Ramos (cell line): ENCODE results near the gene PARD3.

Experiments used
- in situ Hi-C: fragments of 300-500 bp; cut with MboI; formaldehyde crosslinking; loops from one replicate; pipeline ENCODE4 v1.14.3; 2022; ENCODE audit warnings: low sequenced_read_pairs; ENCODE audit not compliant: unreplicated experiment

PARD3 gene

GRCh38 chr10:34826221-34826620 lies 11.1 kb upstream of the PARD3 start:
- in situ Hi-C loops = no loop called here

DNA sequence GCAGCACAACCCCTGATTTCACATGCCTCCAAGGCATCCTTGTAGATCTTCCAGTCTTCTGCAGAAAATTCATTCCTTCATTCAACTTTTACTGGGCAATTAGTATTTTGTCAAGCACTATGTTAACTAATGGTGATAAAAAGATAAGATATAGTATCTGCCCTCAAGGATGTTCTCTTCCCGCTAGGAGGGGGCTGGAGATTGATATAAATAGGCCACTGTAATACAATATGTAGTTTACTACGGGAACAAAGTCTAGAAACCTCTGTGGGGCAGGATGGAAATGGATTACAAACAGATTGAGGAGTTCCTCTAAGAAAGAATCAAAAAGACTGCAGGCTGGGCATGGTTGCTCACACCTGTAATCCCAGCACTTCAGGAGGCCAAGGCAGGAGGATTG lies 10.3 kb upstream of the PARD3 start:
- in situ Hi-C loops = no loop called here

GRCh38 chr10:34824870-34825269 lies 9.8 kb upstream of the PARD3 start:
- in situ Hi-C loops = no loop called here

- in situ Hi-C loops = no loop called here
Measured at GRCh38 chr10:34821587-34822585, 6.8 kb upstream of the PARD3 start.

- in situ Hi-C loops = no loop called here
Measured at GRCh38 chr10:34817586-34817985, 2.5 kb upstream of the PARD3 start.

DNA sequence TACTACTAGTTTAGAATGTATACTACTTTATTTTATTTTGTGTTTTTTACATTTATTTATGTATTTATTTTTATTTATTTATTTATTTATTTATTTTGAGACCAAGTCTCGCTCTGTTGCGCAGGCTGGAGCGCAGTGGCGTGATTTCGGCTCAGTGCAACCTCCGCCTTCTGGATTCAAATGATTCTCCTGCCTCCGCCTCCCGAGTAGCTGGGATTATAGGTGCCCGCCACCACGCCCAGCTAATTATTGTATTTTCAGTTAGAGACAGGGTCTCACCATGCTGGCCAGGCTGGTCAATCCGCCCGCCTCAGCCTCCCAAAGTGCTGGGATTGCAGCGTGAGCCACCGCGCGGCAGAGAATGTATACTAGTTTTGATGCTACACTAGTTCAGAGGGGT lies 2.0 kb upstream of the PARD3 start:
- in situ Hi-C loops = no loop called here

DNA sequence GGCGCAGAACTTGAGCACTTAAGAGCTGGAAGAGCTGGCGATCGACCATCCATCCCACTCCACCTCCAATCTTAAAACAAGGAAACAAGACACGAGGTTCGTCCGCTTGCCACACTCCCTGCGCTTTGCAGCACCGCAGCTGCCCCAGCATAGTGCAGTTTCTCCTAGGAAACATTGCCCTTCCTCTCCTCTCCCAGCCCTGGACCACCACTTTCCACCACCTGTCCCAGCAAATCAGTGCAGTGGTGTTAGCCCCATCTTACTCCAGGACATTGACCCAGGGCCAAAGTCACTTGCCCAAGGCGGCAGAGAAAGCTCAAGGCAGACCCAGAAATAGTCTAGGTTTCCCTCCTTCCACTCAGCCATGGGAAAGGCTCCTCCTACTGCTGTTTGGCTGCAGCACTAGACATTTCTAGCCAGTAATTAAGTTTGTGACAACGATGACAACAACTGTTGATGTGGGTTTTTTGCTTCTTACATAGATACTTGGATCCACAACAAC lies 1.5 kb upstream of the PARD3 start:
- in situ Hi-C loops = no loop called here

DNA sequence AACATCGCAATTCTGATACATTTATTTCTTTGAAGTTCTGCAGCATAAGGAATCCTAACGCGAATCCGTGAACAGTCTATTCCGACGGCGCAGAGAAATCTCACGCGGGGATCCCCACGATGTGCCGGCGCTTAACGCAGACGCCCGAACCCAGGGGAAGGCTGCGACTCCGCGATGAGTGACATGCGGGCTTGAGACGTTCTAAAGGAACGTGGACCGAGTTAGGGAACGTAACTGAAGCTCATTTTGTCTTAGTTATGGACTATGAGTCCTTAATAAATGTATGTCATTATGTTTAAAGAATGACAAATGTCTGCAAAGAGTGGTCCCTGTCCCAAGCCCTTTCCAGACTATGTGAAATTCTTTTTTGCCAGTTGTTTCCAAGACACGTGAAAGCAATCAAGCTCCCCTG lies 995 bp upstream of the PARD3 start:
- in situ Hi-C loops = no loop called here

DNA sequence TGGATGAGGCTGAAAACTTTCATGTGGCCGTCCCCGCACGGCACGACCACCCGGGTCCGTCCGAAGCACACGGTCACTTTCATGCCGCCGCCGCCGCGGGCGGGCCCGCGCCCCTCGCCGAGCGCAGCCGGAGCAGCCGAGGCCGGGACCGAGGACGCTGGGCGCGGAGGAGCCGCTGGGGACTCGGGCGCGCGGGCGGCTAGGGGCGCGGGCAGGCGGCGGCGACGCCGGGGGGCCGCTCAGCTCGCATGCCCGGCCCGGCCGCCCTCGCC lies 247 bp downstream of the PARD3 start:
- in situ Hi-C loops = no loop called here

DNA sequence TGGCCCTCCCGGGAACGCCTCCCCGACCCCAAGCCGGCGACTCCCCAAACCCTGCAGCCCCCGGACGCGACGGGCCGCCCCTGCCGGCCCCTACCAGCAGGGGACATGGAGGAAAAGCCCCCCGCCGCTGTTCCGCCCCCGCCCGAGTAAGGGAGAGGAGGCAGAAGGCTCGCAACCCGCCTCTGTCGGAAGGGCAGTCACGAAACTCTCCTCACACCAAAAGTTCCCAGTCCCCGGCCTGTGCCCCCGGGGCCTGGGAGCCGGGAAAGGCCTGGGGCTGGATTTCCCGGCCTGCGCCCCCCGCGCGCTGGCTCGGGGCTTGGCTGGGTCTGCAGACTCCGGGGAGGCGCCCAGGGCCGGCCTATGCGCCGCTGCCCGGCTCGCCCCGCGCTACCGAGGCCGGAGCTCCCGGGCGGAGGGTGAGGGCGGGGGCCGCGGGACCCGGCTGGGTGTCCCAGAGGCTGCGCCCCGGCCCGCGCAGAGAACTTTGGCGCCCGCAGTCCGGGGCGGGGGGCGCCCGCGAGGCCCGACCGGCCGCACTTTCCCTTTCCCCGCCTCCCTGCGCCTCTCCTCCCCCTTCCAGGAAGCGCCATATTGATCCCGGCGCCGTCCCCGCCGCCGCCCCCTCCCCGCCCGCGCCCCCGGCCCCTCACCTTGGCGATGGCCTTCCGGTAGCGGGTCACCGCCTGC lies 728 bp downstream of the PARD3 start:
- in situ Hi-C loops = no loop called here

GRCh38 chr10:34813626-34814222 lies 1.4 kb downstream of the PARD3 start:
- in situ Hi-C loops = no loop called here

DNA sequence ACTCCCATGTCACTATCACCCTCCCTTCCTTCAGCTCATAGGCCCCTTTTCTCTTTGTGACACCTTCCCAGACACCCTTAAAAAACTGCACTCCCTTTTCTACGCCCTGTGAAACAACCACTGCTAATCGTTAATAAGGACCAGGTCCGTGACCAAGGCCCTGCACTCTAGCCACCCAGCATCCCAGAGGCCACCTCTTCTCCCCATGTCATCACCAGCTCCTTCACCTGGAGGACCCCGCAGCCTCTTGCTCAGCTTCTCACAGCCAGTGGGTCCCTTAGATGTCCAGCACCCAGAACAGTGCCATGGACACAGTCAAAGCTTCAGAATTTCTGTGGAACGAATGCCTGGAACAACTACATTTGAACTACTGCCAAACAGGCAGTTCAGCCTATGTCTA lies 2.3 kb downstream of the PARD3 start:
- in situ Hi-C loops = no loop called here

GRCh38 chr10:34811968-34812514 lies 3.1 kb downstream of the PARD3 start:
- in situ Hi-C loops = no loop called here

DNA sequence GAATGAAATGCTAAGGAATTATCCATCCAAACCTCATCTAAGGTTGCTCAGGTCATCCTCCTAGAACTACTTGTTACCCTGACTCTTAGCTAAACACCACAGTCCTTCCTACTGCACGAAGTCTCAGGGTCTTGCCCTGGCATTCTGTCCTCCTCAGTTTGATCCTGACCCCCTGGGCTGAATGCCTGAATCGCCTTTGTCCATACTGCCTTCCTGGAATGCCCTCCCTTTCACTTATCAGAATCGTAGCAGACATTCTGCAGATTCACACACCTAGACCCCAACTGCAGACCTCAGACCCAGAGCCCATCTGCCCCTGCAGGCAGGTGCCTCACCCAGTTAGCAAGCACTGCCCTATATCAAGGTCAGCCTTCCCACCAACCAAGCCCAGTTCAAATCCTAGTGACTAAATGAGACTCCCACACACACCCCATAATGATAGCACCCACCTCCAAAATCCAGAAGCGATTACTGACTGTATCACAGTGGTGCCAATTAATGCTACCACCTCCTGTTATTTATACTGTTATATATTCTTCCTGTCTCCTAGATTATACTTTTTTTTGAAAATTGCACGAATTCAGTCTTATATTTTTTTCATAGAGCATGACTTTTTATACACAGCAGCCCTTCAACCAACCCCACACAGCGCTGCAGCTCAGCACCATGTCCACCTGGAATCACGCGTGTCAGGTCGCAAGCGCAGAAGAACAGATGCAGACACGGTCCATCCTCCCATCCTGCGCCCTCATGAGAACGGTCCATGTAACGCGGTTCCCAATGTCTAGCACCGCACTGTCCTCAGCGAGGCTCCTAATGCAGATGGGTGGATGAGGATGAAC lies 3.7 kb downstream of the PARD3 start:
- in situ Hi-C loops = no loop called here

GRCh38 chr10:34809796-34810195 lies 5.3 kb downstream of the PARD3 start:
- in situ Hi-C loops = no loop called here

DNA sequence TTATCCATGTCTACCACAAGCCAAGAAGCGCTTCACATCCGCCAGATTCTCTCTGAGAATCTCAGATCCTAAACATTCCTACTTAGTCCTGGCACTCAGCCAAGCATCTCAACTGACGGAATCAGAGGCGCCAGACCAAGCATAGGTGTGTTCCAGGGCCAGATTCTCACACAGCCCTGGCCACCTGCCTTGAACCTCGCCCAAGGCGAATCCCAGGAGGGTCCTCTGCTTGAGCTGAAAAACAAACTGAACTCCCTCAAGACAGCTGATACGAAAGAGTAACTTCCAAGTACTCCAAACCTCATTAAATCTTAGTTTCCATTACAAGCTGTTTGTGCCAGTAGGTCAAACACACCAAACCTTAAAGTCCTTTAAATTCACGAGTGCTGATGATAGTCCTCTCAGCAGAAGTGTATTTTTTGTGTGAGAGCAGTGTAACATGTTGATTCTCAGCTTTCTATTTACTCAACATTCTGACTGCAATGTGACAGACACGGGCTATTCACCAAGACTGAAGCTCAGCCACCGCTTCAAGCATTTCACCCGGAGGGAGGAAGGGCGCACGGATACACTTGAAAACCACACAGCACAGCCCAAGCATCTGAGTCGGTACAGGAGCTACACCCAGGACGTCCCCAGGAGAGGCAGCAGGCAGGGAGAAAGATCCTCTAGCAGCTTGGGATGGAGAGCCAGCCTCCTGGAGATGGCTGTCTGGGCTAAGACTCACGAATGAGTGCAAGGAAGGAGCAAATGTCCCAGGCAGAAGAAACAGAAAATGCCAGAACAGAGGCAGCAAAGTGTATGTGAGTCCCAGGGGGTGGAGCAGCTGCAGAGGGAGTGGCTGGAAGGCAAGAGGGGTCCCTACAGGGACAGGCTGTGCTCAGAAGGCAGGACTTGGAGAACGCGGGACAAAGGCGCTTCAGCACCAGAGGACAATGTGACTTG lies 6.0 kb downstream of the PARD3 start:
- in situ Hi-C loops = no loop called here

DNA sequence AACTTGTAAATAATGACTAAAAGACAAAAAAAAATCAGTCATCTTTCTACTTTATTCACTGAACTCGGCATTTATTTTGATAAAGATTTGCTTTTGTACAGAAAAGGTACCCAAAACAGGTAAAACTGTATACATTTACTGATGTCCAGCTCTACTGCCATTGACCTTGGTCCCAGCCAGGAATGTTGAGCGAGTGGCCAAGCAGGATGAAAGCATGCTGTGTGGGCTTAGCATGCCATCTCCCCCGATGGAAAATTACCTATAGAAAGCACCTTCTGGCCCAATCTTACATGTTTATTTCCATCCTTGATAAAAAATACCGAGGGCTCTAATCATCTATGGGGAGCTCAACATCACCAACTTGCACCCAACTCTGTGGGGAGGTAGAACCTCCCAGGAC lies 6.8 kb downstream of the PARD3 start:
- in situ Hi-C loops = no loop called here

- in situ Hi-C loops = no loop called here
Measured at GRCh38 chr10:34804306-34804705, 10.8 kb downstream of the PARD3 start.

GRCh38 chr10:34802692-34803091 lies 12.4 kb downstream of the PARD3 start:
- in situ Hi-C loops = no loop called here
